ENCODE measurements around the gene LIG1.
A peak's percentile ranks its signal among the peaks of the same experiment; 100 is the strongest.

Gene LIG1

GRCh38 chr19:48176226-48176625, 6.1 kb upstream of the LIG1 start:
- no peak for DNase-seq

DNA sequence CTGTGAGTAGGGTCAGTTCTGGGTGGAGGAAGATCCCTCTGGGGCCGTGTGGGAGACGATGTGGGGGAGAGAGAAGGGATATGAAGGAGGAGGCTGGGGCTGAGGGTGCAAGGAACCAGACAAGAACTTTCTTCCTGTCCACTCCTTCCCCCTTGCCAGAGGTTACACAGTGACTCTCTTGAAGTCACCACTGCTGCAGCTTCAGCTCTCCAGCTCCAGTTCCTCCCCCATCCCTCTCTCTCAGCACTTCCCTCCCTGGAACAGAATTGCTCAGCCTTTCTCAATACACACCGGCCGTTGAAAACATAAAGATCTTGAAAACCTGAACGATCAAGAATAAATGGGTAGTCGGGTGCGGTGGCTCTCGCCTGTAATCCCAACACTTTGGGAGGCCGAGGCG, 5.4 kb upstream of the LIG1 start:
- no peak for DNase-seq

- DNase-seq, result no peak
Observed at GRCh38 chr19:48174445-48175030, 4.4 kb upstream of the LIG1 start.

GRCh38 chr19:48171710-48172109, 1.6 kb upstream of the LIG1 start:
- no peak for DNase-seq

GRCh38 chr19:48170817-48171347, 738 bp upstream of the LIG1 start:
- no peak for DNase-seq

- peak; percentile 67 for DNase-seq
Observed at GRCh38 chr19:48169578-48169938, 586 bp downstream of the LIG1 start.

- no peak for DNase-seq
Observed at GRCh38 chr19:48168689-48169088, 1.5 kb downstream of the LIG1 start.

DNA sequence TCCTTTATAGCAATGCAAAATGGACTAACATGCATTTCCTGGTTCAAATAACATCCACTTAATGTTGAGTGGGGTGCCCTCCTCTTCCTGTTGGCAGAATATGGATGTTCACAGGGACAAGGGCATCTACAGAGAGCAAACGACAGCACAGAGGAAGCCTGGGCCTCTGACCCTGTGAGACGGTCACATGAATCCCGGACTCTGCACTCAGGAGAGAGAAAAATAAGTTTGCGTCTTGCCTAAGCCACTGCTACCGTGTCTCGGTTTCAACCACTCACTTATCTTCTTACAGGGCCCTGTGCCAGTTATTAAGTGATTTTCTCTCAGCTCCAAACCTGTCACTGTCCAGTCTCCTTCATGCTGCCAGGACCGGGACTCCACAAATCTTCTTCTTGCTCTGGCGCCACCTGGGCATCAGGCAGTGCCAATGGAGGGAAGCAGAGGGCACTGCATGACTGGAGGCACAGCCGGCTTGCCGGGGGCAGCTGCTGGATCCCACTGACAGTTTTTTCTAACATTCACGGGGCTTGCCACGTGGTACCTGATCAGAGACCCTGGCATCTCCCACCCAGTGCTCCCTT, 11.8 kb downstream of the LIG1 start:
- DNase-seq, result no peak

DNA sequence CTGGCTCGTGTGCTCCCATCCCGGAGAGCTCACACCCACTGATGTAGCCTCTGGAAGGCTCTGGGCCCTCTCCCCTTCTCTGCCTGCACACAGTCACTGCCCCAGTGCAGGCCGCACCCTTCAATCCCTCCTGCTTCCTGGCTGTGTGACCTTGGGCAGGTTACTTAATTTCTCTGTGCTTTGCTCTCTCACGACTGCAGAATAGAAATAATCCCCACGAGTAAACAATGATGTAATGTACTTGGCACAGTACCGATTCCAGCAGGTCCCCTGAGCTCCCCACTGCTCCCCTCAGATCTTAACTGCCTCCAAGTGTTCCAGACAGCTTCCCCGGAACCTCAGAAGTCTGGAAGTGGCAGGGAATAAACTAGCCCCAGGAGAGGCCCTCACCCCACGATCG, 16.1 kb downstream of the LIG1 start:
- DNase-seq, result no peak

DNA sequence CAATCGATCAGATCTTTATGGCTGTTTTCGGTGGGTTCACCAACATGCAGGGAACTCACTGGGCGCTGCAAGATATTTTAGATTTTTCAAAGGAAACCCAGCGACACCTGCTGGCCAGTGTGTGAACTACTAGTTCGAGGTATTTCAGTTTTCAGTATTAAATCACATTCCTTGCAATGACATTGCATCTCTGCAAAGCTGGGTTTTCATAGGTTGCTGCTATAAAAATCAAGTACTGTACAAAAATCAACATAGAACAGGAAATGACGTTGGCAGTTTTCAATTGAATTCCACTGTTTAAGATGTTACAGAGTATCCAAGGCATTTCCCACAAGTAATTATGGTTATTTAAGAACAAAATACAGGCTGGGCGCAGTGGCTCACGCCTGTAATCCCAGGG, 17.6 kb downstream of the LIG1 start:
- DNase-seq, result no peak

DNA sequence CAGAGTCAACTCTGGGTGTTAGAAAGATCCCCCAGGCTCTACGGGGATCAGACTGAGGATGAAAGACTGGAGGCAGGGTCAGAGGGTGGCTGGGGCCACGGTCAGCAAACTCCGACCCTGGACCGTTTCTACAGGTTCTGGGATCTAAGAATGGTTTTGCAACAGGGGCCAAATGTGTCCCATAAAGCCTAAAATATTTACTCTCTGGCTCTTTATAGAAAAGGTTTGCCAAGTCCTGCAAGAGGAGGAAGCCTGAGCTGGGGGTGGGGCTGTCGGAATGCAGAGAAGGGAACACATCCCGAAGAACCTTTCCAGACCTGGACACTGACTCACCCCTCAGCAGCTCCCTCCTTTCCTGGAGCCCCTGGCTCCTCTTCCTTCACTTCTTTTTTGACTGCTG, 20.7 kb downstream of the LIG1 start:
- DNase-seq, result no peak

DNA sequence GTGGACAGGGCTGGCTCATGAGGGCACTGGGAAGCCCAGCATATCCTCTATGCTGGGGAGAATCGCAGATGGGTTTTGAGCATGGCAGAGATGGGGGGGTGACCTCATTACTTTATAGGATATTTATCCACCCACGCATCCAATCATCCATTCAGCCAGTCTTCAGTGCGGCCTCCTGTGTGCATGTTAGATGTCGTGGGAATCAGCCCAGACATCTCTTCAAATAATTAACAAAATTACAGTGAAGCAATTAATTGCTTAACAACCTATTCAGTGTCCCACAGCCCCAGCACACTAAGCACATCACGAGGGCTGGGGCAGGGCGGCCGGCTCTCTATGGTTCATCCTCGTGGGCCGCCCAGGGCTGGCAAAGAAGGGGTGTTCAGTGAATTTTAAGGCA, 21.6 kb downstream of the LIG1 start:
- no peak for DNase-seq

DNA sequence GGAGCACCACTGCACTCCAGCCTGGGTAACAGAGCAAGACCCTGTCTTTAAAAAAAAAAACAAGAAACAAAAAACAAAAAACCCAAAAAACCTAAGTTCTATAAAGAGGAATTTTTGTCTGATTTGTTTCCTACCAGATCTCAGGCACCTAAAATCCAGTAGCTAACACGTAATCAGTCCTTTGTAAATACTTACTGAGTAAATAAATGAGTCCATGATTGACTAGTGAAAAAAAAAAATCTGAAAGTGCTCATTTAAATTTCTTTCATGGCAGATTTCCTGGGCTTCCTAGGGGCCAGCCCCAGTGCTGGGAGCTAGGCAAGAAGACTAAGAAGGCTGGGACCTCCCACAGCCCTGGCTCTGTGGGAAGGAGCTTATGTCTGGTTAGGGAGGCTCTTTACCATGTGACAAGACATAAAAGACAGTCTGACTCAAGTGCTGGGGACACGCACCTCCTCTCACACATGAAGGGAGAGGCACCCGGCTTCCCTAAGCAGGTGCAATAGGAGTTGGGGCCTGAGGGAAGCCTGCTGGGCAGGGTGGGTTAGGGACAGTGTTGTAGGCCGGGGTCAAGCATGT, 22.5 kb downstream of the LIG1 start:
- DNase-seq, result no peak

- no peak for DNase-seq
Observed at GRCh38 chr19:48139053-48139452, 31.1 kb downstream of the LIG1 start.

DNA sequence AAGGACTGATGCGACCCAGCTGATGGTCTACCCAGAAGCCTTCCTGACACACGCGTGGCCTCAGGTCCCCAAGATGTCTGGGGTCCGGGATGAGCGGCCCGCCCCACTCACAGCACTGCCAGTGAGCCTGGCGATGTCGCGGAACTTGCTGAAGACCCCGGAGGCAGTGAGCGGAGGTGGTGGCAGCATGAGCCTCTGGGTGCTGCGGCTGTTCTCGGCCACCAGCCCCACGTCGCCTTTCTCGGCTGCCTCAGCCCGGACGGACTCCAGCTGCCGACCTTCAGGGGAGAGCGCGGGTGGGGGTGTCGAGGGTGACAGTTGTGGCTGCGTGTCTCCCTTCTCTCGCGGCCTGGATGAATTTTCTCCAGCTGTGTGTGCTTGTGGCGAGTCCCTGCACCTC, 32.7 kb downstream of the LIG1 start:
- no peak for DNase-seq

DNA sequence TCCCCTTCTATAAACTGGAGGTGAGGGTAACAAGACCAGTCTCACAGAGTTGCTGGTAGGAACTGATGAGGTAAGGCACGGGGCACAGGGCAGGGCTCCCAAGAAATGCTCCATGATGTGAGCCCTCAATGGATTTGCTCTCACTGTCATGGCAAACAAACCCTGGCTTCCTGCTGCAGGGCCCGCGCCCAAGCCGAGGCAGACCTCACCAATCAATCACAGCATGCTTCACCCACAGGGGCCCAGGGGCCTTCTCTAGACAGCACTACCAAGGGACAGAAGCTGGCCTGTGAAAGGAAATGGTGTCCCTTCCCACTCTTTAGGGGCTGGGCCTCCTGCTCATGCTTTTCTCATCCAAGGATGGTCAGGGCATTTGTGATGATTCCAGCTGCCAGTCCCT, 33.6 kb downstream of the LIG1 start:
- no peak for DNase-seq

DNA sequence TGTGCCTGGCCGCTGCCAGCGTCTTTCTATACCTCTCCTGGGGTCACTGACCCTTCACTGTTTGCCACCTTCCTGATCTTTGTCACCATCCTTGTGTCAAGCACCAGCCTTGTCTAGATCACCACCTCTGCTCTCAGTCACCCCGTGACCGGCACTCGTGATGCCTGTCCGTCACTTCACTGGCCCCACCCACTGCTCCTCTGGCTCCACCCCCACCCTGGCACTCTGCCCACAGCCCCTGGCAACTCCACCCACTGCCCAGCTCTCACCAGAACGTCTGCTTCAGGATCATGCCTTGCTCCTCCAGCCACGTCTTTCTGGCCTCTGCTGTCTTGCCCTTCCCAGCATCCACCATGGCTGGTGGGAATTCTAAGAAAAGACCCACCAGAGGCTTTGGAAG, 34.7 kb downstream of the LIG1 start:
- no peak for DNase-seq

GRCh38 chr19:48133094-48133493, 37.0 kb downstream of the LIG1 start:
- DNase-seq, result no peak

GRCh38 chr19:48127561-48127960, 42.6 kb downstream of the LIG1 start:
- DNase-seq, result no peak

DNA sequence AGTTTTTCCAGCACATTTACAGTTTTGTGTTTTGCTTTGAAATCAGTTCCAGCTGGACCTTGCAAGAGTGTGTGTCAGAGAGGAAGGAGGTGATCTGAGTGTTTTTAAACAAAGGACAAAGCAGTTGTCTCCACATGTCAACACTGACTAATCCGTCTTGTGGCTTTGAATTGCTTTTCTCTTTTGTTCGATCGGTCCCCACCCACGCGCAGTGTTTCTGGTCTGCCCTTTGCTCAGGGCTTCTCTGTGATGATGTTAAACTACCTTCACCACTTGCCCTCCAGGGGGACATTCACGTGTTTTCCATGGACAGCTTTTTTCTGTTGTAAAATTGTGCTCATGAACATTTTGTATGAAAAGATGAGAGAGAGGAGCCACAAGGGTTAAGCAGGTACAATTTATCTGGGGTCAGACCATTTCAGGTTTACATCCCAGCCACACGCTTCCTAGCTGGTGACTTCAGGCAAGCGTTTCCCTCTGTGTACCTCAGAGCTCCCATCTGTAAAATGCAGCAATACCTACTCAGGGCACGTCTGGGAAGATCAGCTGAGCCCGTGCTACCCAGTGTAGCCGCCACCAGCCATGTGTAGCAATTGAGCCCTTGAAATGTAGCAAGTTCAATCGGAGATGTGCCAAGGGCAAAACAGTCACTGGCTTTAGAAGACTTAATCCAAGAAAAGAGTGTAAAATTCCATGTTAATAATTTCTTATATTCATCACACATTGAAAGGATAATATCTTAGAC, 46.1 kb downstream of the LIG1 start:
- no peak for DNase-seq

DNA sequence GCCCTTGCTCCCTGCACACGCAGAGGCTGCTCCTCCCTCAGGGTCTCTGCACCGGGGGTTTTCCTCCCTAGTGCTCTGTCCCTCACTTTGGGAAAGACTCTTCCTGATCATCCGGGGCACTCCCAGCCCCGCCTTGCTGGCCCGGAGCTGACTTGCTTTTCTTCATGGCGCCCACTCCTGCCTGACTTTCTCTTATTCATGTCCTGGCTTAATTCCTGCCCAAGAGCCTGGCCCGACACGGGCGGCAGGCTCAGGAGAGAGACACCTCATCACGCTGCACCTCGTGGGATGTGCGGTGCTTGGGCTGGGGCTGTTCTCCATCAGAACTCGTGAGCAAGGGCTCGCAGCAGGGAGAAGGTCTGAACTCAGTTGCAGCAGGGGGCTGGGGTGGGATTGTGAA, 47.7 kb downstream of the LIG1 start:
- no peak for DNase-seq

DNA sequence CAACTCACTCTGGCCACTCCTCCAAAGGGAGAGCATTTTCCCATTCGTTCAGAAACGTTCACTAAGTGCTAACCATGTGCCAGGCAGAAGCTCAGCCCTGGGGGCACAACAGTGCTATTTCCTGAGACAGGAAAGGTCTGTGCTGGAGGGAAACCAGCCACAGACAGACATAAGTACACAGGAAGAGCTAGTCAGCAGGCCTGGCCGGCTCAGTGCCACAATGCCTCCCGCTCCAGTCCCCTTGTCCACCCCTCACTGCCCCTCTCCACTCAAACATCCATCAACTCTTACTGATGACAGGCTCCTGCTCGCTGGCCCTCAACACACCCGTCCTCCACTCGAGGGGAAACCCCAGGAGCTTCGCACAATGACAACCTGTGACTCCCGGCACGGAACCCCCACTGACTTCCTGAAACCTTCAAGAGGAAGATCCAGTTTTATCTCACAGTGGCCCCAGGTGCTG, 48.2 kb downstream of the LIG1 start:
- no peak for DNase-seq

GRCh38 chr19:48121066-48121465, 49.1 kb downstream of the LIG1 start:
- no peak for DNase-seq

DNA sequence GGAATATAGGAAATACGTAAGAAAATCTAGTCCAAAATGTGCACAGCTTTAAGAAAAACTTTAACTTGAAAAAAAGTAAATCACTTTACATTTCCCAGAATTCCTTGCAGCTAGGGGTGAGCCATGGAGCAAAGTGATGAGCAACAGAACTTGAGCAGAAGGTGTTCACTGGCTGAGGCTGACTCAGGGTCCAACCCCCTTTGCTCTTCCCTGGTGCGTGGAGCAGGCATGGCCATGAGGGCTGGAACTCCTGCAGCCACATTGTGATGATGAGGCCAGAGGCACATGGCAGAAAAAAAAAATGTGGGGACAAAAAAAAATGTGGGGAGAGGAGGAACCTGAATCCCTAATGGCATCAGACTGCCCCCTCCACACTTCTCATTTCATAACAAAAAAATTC, 49.6 kb downstream of the LIG1 start:
- no peak for DNase-seq

Measured in DMS79 (cell line).